ENCODE measurements around the gene FRMPD2.

FRMPD2 gene

GRCh38 chr10:48288661-48289060 lies 14.2 kb upstream of the FRMPD2 start:
- TF ChIP-seq CTCF (IDR thresholded peaks at IDR 0.05) = no peak

- TF ChIP-seq CTCF (IDR thresholded peaks at IDR 0.05) = no peak
Measured at GRCh38 chr10:48287417-48288391, 13.2 kb upstream of the FRMPD2 start.

GRCh38 chr10:48286356-48286755 lies 11.9 kb upstream of the FRMPD2 start:
- TF ChIP-seq CTCF (IDR thresholded peaks at IDR 0.05) = no peak

- TF ChIP-seq CTCF (IDR thresholded peaks at IDR 0.05) = no peak
Measured at GRCh38 chr10:48285710-48286109, 11.2 kb upstream of the FRMPD2 start.

GRCh38 chr10:48284811-48285210 lies 10.3 kb upstream of the FRMPD2 start:
- no peak for TF ChIP-seq CTCF (IDR thresholded peaks at IDR 0.05)

GRCh38 chr10:48284002-48284546 lies 9.6 kb upstream of the FRMPD2 start:
- no peak for TF ChIP-seq CTCF (IDR thresholded peaks at IDR 0.05)

- no peak for TF ChIP-seq CTCF (IDR thresholded peaks at IDR 0.05)
Measured at GRCh38 chr10:48282829-48283228, 8.3 kb upstream of the FRMPD2 start.

Measured in LNCAP (cell line).